Measurements from ENCODE around the gene LIPC. TPM values are rescaled to one million over a fixed set of nuclear protein-coding genes. Genes with fewer than 3 reads are reported as not detected.

LIPC gene
- total and polyA plus RNA-seq, 10 of the 15 experiments (the other 5 are each of a cell fraction or from before 2014, with no cell fraction given) = 0.06 to 0.31 (median 0.16) TPM; not detected in 1

DNA sequence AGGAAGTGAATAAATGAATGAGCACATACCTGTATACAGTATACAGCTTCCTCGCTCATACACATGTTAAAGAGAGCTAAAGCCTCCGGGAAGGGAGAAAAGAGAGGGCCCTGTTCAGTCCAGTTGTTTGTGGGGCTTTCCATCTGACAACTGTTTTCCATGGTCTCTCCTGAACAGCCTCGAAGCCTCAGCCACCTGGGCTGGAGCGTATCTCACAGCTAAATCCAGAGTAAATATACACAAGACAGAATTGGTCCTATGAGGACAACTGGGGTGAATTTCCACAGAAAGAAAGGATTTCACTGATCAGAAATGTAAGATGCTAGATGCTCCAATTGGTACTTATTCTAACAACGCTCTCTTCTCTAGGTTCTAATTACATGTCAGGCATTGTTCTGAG lies 103.5 kb downstream of the LIPC start (continued):
- TF ChIP-seq, protein P1, sequence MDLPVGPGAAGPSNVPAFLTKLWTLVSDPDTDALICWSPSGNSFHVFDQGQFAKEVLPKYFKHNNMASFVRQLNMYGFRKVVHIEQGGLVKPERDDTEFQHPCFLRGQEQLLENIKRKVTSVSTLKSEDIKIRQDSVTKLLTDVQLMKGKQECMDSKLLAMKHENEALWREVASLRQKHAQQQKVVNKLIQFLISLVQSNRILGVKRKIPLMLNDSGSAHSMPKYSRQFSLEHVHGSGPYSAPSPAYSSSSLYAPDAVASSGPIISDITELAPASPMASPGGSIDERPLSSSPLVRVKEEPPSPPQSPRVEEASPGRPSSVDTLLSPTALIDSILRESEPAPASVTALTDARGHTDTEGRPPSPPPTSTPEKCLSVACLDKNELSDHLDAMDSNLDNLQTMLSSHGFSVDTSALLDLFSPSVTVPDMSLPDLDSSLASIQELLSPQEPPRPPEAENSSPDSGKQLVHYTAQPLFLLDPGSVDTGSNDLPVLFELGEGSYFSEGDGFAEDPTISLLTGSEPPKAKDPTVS (IDR thresholded peaks at IDR 0.05; ENCODE audit: low read depth, low read length) = no peak

DNA sequence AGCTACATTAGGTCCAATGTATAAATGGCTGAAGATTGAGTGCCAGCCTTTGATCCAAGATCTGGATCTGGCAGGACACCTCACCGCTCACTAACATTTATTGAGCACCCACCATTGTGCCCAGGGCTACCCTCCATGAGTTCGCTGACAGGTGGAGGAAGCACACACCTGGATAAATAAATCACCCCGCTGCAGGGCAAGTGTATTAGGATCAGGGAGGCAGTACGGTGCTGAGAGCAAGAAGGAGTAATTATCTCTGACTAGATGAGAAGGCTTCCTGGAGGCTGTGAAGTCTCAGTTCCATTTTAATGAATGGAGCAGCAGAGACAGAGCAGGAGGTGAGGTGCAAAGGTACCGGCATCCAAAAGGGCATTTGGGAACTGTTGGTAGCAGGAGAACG lies 104.1 kb downstream of the LIPC start:
- BruUV-seq (replicated peaks) = no TSS peak
- no peaks in the 10 kb centered on the region; a peak in 1 of 4 replicates for H3K27me3 ChIP-seq (replicated peaks in 1 of 2; ENCODE audit: control insufficient read depth in 2 of 2, insufficient read depth in 2 of 2, low read length in 1 of 2)
- RAD21 ChIA-PET (ENCODE audit: unreplicated experiment) = interaction anchor here (1.0 kb wide), 1 partner anchor 15 kb away, joined by 3 read pairs; no protein-coding TSS in a partner anchor
- no peak overlapping the region for H3K27ac ChIP-seq (ENCODE audit: control insufficient read depth, insufficient read depth)
- POLR2A ChIA-PET = no interaction called here
- FAIRE-seq (no peak), ATAC-seq (no peak), DNase-seq (ENCODE audit: low read depth, low spot score) (no peak)
- no peak for TF ChIP-seq SREBF2 (IDR thresholded peaks at IDR 0.05; ENCODE audit: low read length)
- TF ChIP-seq MYC (IDR thresholded peaks at IDR 0.05; ENCODE audit: insufficient read depth, insufficient read length, insufficient replicate concordance, low read length, severe bottlenecking) = no peak
- TF ChIP-seq, protein P2, sequence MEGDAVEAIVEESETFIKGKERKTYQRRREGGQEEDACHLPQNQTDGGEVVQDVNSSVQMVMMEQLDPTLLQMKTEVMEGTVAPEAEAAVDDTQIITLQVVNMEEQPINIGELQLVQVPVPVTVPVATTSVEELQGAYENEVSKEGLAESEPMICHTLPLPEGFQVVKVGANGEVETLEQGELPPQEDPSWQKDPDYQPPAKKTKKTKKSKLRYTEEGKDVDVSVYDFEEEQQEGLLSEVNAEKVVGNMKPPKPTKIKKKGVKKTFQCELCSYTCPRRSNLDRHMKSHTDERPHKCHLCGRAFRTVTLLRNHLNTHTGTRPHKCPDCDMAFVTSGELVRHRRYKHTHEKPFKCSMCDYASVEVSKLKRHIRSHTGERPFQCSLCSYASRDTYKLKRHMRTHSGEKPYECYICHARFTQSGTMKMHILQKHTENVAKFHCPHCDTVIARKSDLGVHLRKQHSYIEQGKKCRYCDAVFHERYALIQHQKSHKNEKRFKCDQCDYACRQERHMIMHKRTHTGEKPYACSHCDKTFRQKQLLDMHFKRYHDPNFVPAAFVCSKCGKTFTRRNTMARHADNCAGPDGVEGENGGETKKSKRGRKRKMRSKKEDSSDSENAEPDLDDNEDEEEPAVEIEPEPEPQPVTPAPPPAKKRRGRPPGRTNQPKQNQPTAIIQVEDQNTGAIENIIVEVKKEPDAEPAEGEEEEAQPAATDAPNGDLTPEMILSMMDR (IDR thresholded peaks at IDR 0.05 in 2 of 3, conservative IDR thresholded peaks at IDR 0.05 in 1 of 3; ENCODE audit: control insufficient read depth in 2 of 3, extremely low read depth in 1 of 3, insufficient read depth in 1 of 3, low read depth in 3 of 3, low read length in 3 of 3) = no peak
- TF ChIP-seq, protein P3, sequence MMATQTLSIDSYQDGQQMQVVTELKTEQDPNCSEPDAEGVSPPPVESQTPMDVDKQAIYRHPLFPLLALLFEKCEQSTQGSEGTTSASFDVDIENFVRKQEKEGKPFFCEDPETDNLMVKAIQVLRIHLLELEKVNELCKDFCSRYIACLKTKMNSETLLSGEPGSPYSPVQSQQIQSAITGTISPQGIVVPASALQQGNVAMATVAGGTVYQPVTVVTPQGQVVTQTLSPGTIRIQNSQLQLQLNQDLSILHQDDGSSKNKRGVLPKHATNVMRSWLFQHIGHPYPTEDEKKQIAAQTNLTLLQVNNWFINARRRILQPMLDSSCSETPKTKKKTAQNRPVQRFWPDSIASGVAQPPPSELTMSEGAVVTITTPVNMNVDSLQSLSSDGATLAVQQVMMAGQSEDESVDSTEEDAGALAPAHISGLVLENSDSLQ (IDR thresholded peaks at IDR 0.05) = no peak
- no peak for TF ChIP-seq ZSCAN29 (IDR thresholded peaks at IDR 0.05)
- no peak for TF ChIP-seq MTA3 (IDR thresholded peaks at IDR 0.05; ENCODE audit: borderline replicate concordance, low read length)
- TF ChIP-seq YBX1 (IDR thresholded peaks at IDR 0.05) = no peak
- TF ChIP-seq PAX8 (IDR thresholded peaks at IDR 0.05) = no peak
- CTCF ChIA-PET = interaction anchor here (1.5 kb wide), 1 partner anchor 75 kb away, joined by 3 read pairs; no protein-coding TSS in a partner anchor
- intact Hi-C loops (cut with micrococcal nuclease; ENCODE audit: unreplicated experiment) = no loop called here
- SMC1A ChIA-PET (ENCODE audit: uncharacterized antibody, unreplicated experiment) = interaction anchor here (0.7 to 2.5 kb wide), 6 partner anchors 9 to 78 kb away, joined by 3 to 7 read pairs (median 4); no protein-coding TSS in a partner anchor
- no peaks in the 10 kb centered on the region for H3K4me1 ChIP-seq (ENCODE audit: control insufficient read depth, insufficient read depth, low read length)
- no peaks in the 10 kb centered on the region for H3K79me2 ChIP-seq (ENCODE audit: control insufficient read depth, insufficient read depth, low read length)
- 64% methylated on average over 6 of the region's 6 CpGs for WGBS (ENCODE audit: insufficient coverage, insufficient replicate concordance, low lambda C conversion rate, missing lambda C conversion rate)
- no peak overlapping the region for H3K4me3 ChIP-seq
- H4K20me1 ChIP-seq (ENCODE audit: control insufficient read depth, insufficient read depth) = no peaks in the 10 kb centered on the region
- in situ Hi-C loops (cut with MboI) = no loop called here
- H3K9ac ChIP-seq (ENCODE audit: control insufficient read depth, insufficient read depth, low read length) = no peak overlapping the region
- no peak overlapping the region for H2AFZ ChIP-seq (ENCODE audit: control insufficient read depth, low read depth, low read length)
- H3K9me3 ChIP-seq (replicated peaks; ENCODE audit: control insufficient read depth, insufficient read depth, low read length) = no peaks in the 10 kb centered on the region
- H3K36me3 ChIP-seq (ENCODE audit: control insufficient read depth in 2 of 2, insufficient read depth in 2 of 2, low read length in 1 of 2) = no peaks in the 10 kb centered on the region
- H3K4me2 ChIP-seq (ENCODE audit: control insufficient read depth, insufficient read depth) = no peak overlapping the region

Measured in GM12878 (cell line).